Fibroblast of the conjunctiva (primary cell): ENCODE results near the gene EHBP1.
"Not testable (repeated sequence)": the region's sequence is repeated elsewhere in the genome, so short reads cannot be mapped to it uniquely, and the experiment has no call there.

Experiments
- DNase-seq: peaks from one replicate; pipeline ENCODE4 v3.0.0-alpha.2; 2010; ENCODE audit warnings: low read depth

Gene EHBP1

GRCh38 chr2:62736899-62737559 is 31.5 kb downstream of the EHBP1 start:
- no peak for DNase-seq

- DNase-seq = peak; percentile 31
Measured at GRCh38 chr2:62738981-62739936, 33.7 kb downstream of the EHBP1 start.

GRCh38 chr2:62740221-62740620 is 34.7 kb downstream of the EHBP1 start:
- no peak for DNase-seq

GRCh38 chr2:62741127-62741526 is 35.6 kb downstream of the EHBP1 start:
- DNase-seq = no peak

GRCh38 chr2:62741954-62742722 is 36.6 kb downstream of the EHBP1 start:
- no peak for DNase-seq

GRCh38 chr2:62743506-62743905 is 38.0 kb downstream of the EHBP1 start:
- DNase-seq = no peak

- no peak for DNase-seq
Measured at GRCh38 chr2:62744603-62745002, 39.1 kb downstream of the EHBP1 start.

GRCh38 chr2:62745891-62746481 is 40.5 kb downstream of the EHBP1 start:
- no peak for DNase-seq

- DNase-seq = no peak
Measured at GRCh38 chr2:62747169-62747568, 41.7 kb downstream of the EHBP1 start.

- no peak for DNase-seq
Measured at GRCh38 chr2:62747876-62748275, 42.4 kb downstream of the EHBP1 start.

GRCh38 chr2:62749111-62749510 is 43.6 kb downstream of the EHBP1 start:
- DNase-seq = not testable (repeated sequence)

GRCh38 chr2:62757029-62757428 is 51.5 kb downstream of the EHBP1 start:
- DNase-seq = no peak

GRCh38 chr2:62760026-62760425 is 54.5 kb downstream of the EHBP1 start:
- no peak for DNase-seq

- DNase-seq = no peak
Measured at GRCh38 chr2:62760555-62760954, 55.0 kb downstream of the EHBP1 start.

GRCh38 chr2:62765619-62766376 is 60.3 kb downstream of the EHBP1 start:
- no peak for DNase-seq

GRCh38 chr2:62768615-62769014 is 63.1 kb downstream of the EHBP1 start:
- DNase-seq = no peak

- DNase-seq = no peak
Measured at GRCh38 chr2:62770629-62771028, 65.1 kb downstream of the EHBP1 start.

- no peak for DNase-seq
Measured at GRCh38 chr2:62774555-62775366, 69.2 kb downstream of the EHBP1 start.

GRCh38 chr2:62775367-62775668 is 69.8 kb downstream of the EHBP1 start:
- no peak for DNase-seq

GRCh38 chr2:62783679-62784078 is 78.2 kb downstream of the EHBP1 start:
- no peak for DNase-seq

- no peak for DNase-seq
Measured at GRCh38 chr2:62784341-62784740, 78.8 kb downstream of the EHBP1 start.
